ENCODE data around the gene ALCAM.

ALCAM gene

GRCh38 chr3:105366326-105367062, at the start of gene ALCAM:
Gene ALCAM (plus strand): TSS chr3:105366909.
- DNase-seq (ENCODE audit: low spot score), result peak; percentile 99

DNA sequence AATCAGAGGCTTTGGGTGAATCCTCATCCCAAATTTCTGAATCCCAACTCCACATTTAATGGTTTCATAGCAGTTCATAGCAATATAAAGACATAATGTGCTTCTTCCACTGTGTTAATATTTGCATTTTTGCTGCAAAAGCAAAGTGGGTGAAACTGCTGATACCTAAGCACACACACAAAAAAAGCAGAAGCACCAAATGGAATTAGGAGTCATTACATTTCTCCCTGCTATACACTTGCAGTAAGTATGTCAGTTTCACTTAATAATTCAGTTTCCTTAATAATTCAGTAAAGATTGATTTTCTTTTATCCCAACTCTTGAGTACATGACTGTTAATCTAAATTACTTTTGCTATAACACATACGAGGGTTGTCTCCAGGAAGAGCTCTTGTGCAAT, 48.9 kb upstream of the ALCAM start:
- no peak for DNase-seq (ENCODE audit: low spot score)

GRCh38 chr3:105322570-105323273, 44.0 kb upstream of the ALCAM start:
- DNase-seq (ENCODE audit: low spot score), result no peak

DNA sequence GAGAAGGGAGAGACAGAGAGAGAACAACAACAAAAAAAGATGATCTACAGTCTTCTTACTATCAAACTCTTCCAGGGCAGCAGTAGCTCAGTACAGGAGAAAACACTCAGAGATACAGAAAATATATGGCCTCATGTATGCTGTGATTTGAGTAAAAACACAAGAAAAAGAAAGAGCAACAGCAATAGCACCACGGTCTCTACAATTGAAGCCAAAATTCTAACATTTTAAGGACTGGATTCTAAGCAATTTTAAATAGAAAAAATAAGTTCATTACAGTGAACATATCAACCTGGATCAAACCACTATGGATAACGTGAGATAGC, 43.5 kb upstream of the ALCAM start:
- DNase-seq (ENCODE audit: low spot score), result no peak

DNA sequence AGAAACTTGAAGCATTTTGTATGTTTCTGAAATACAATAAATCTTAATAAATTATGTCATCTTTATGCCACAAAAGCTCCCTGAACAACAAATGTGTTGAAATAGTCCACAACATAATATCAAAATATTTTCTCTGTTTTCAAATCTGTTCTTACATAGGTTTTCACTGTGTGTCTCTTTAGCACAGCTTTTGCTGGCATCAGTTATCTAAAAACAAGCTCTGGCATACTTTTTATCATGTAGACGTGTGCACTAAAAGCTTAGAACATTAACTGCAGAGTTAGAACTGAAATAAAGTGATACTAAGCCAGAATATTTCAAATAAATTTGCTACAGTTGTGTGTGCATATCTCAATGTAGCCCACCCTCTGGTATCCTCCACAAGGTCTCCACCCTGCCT, 41.8 kb upstream of the ALCAM start:
- DNase-seq (ENCODE audit: low spot score), result no peak

DNA sequence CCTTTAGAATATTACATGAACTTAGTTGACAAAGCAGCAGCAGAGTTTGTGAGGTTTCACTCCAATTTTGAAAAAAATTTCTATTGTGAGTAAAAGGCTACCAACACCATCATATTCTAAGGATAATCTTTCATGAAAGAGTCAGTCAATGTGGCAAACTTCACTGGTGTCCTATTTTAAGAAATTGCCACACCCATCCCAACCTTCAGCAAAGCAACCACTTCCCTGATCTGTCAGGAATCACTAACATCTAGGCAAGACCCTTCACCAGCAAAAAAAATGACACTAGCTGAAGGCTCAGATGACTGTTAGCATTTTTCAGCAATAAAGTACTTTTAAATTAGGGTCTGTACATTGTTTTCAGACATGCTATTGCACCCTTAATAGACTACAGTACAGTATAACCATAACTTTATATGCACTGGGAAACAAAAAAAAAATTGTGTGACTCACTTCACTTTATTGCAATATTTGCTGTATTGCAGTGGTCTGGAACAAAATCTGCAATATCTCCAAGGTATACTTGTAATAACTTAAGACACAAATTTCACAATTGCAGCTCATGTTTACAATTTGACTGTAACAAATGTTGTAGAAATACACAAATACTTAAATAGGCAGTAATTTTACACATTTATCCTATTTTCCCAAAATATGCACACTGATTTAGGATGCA, 38.9 kb upstream of the ALCAM start:
- DNase-seq (ENCODE audit: low spot score), result no peak

- no peak for DNase-seq (ENCODE audit: low spot score)
Observed at GRCh38 chr3:105328338-105328730, 38.4 kb upstream of the ALCAM start.

DNA sequence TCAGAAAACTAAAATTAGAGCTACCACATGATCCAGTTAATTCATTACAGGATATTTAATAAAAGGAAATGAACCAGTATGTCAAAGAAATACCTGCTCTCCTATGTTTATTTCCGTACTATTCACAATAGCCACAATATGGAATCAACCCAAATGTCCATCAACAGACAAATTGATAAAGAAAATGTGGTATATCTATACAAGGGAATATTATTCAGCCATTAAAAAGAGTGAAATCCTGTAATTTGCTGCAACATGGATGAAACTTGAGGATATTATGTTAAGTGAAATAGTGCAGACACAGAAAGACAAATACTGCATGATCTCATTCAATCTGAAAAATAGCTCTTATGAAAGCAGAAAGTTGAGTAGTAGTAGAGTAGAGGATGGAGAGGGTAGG, 33.7 kb upstream of the ALCAM start:
- no peak for DNase-seq (ENCODE audit: low spot score)

DNA sequence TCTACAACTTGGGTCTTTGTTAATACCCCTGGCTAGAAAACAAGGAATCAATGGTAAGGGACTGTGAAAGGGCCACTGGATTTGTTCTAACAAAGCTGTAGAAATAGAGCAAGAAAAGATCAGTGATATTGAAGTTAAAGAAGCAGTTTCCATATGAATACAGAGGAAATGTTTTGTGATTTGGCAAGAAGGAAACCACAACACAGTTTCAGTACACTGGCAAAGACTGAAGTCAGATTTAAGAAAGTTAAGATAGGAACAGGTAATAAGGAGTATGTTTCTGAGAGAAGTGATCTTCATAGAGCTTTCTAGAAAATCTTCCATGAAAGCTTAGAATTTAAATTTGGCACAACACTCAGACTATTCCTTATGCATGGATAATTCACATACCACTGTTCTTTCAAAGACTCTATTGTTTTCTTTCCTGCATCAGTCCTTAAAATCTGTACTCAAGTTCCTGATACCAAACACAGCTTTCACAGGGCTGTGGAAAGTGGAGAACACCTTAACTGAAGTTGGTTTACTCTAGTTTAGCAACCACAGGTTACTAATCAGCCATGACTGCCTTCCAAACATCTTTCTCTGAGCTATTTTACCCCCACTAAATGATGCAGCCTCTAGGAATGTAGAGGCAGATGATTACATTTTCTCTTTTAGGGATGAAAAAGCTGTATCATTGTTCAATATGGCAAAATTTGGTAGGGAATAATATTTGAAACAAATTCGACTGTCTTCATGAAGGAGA, 32.4 kb upstream of the ALCAM start:
- no peak for DNase-seq (ENCODE audit: low spot score)

DNA sequence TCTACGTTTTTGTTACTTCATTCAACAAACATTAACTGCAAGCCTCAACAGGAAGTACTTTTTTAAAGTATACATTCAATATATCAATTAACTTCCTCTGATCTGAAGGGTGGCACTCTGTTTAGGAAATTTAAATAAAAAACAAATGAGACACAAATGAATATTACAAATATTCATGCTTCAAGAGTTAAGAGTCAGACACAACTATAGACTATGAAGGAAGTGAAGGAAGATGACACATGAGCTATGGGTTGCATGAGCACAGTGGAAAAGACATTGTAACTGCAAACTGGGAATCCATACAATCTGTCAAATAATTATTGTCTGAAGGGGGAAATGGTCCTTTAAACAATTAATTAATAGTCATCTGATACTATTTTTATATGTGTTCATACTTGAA, 26.8 kb upstream of the ALCAM start:
- DNase-seq (ENCODE audit: low spot score), result no peak

GRCh38 chr3:105343991-105344390, 22.7 kb upstream of the ALCAM start:
- no peak for DNase-seq (ENCODE audit: low spot score)

GRCh38 chr3:105345156-105345555, 21.6 kb upstream of the ALCAM start:
- DNase-seq (ENCODE audit: low spot score), result no peak

DNA sequence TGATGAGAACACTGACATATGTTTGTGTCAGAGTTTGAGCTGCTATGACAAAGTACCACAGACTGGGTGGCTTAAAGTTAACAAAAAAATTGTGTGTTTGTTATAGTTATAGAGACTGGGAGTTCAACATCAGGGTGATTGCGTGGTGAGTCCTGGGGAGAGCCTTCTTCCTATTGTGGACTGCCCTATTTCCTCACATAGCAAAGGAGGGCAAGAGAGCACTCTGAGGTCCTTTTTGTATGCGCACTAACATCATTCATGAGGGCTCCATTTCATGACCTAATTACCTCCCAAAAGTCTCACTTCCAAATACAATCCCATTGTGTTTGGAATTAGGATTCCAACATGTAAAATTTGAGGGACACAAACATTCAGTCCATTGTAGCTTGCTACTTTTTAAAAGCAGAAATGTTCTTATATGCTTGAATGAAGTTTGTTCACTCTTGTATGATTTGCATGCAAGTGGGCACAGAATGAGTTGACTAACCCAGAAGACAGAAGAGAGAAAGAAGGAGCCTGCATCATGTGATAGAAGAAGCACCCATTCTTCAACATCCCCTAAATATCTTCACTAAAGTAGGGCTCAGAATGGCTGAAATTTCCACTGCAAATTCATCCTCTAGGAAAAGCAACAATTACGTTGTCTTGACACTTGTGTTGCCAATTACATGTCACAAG, 18.9 kb upstream of the ALCAM start:
- DNase-seq (ENCODE audit: low spot score), result no peak

DNA sequence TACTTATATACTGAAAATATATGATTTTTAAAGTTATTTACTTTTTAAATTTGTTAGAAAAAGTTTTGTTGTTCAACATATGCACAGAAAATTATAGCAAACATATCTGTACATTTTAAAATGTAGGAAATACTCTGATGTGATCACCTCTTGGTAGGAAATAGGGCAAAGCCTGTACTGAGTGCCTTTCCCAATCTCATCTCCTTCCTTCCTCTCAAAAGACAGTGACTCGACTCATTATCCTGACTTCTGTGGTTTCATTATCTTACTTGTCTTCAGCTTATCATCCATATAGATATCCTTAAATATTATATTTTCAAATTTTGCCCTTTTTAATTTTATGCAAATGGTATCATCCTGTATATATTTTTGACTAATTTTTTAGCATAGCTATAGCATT, 18.4 kb upstream of the ALCAM start:
- DNase-seq (ENCODE audit: low spot score), result no peak

DNA sequence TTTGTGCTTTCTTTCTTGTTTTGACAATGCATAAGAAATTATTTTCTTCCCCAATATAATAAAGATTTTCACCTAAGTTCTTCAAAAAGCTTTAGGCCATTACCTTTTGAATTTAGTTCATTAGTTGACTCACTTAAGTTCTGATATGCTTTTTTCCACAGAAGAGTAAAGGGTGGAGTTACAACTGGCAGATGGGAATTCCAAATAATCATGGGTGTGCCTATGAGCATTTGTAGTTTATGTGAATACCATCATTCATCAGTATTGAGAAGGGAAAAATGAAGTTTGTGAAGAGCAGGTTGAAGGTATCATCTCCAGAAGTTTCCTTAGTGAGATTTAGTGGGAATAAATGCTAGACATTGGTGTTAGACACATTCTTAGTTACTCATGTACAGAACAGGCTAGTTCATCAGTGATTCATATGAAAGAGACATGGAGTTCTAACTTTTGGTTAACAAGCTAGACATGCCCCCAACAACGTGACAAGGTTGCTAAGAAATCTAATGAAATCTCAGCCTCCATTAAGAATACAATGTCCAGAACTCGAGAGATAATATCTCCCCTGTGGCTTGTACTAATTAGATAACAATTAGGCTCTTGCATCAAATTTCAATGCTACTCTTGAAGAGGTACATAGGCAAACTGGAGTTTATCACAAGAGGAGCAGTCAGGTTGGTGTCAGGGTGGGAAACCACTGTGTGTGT, 16.9 kb upstream of the ALCAM start:
- DNase-seq (ENCODE audit: low spot score), result no peak

- DNase-seq (ENCODE audit: low spot score), result no peak
Observed at GRCh38 chr3:105351821-105352220, 14.9 kb upstream of the ALCAM start.

GRCh38 chr3:105352976-105353375, 13.7 kb upstream of the ALCAM start:
- no peak for DNase-seq (ENCODE audit: low spot score)

GRCh38 chr3:105353485-105354161, 13.1 kb upstream of the ALCAM start:
- no peak for DNase-seq (ENCODE audit: low spot score)

- no peak for DNase-seq (ENCODE audit: low spot score)
Observed at GRCh38 chr3:105354429-105354828, 12.3 kb upstream of the ALCAM start.

DNA sequence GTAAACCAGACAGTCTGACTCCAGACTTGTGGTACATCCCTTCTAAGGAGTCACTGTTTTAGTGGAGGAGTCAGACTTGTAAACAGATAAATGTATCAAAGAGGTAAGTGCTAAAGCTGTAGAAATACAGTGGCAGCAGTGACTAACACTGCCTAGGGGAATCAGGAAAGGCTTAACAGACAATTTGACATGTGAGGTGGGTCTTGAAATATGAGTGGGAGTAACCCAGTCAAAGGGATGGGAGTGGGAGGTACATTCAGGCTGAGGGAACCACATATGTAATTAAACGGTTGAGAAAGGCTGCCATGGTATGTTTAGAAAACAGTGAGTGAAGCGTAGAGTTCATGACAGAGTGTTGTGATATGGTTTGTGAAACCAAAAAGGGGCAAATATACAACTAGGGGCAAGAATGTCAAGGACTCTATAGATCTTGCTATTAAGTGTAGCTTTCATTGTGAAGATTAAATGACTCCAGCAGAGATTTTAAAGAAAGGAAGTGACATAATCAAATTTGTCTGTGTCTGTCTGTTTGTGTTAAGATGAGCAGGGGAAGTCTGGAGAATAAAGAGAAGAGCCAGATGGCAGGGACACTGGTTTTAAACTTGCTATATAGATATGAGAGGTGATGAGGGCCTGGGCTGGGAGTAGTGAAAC, 11.2 kb upstream of the ALCAM start:
- no peak for DNase-seq (ENCODE audit: low spot score)
